CD4-positive, CD25-positive, alpha-beta regulatory T cell (primary cell): ENCODE data around the gene LZTR1. TPM values are rescaled to one million over a fixed set of nuclear protein-coding genes. Genes with fewer than 3 reads are reported as not detected.

Experiments
- ATAC-seq, 2 donors: fragments of 150-1000 bp; cut with Tn5 transposase; one replicate each; pipeline ENCODE4 v1.10.0; 2021; ENCODE audit warnings: low read depth in 2 of 2, moderate number of reproducible peaks in 2 of 2, moderate library complexity in 1 of 2
- DNase-seq, 3 donors: peaks; one replicate each; pipeline versions ENCODE4 v3.0.0 to v3.0.0-alpha.2; 2012 to 2022; ENCODE audit warnings: mixed read lengths in 1 of 3
- H3K27ac ChIP-seq: one replicate; pipeline ENCODE4 v1.7.0; 2013; ENCODE audit warnings: mild to moderate bottlenecking, low read length; ENCODE audit not compliant: insufficient read depth, poor library complexity, severe bottlenecking
- H3K27me3 ChIP-seq: one replicate; pipeline ENCODE4 v1.7.0; 2013; ENCODE audit warnings: low read length; ENCODE audit not compliant: control insufficient read depth, insufficient read depth
- H3K36me3 ChIP-seq: one replicate; pipeline ENCODE4 v1.7.0; 2013; ENCODE audit warnings: mild to moderate bottlenecking, low read length, moderate library complexity; ENCODE audit not compliant: control insufficient read depth, insufficient read depth
- H3K4me1 ChIP-seq: 2 replicates; pipeline ENCODE4 v1.7.0; 2013; ENCODE audit warnings: mild to moderate bottlenecking, low read length; ENCODE audit not compliant: insufficient read depth, control insufficient read depth, poor library complexity, severe bottlenecking
- H3K4me3 ChIP-seq: one replicate; pipeline ENCODE4 v1.7.0; 2013; ENCODE audit warnings: low read depth, mild to moderate bottlenecking, low read length, moderate library complexity
- H3K9me3 ChIP-seq, 2 experiments: 1 replicate in 1 of 2; 2 replicates in 1 of 2; pipeline ENCODE4 v1.7.0; 2013; ENCODE audit warnings: low read length in 2 of 2, mild to moderate bottlenecking in 1 of 2, moderate library complexity in 1 of 2; ENCODE audit not compliant: control insufficient read depth in 2 of 2
- H3K27ac Mint-ChIP-seq, 3 donors: one replicate each; pipeline ENCODE4 v1.8.0; 2020 to 2022; ENCODE audit warnings: mild to moderate bottlenecking in 3 of 3, mixed read lengths in 3 of 3, moderate library complexity in 2 of 3
- H3K27me3 Mint-ChIP-seq: one replicate; pipeline ENCODE4 v1.8.0; 2022; ENCODE audit warnings: mild to moderate bottlenecking, mixed read lengths
- H3K36me3 Mint-ChIP-seq: one replicate; pipeline ENCODE4 v1.8.0; 2020; ENCODE audit warnings: mixed read lengths
- H3K4me1 Mint-ChIP-seq, 4 donors: one replicate each; pipeline ENCODE4 v1.8.0; 2020 to 2022; ENCODE audit warnings: mixed read lengths in 4 of 4, mild to moderate bottlenecking in 1 of 4
- H3K4me3 Mint-ChIP-seq, 4 donors: one replicate each; pipeline ENCODE4 v1.8.0; 2020 to 2022; ENCODE audit warnings: mild to moderate bottlenecking in 4 of 4, mixed read lengths in 4 of 4, moderate library complexity in 3 of 4
- H3K9me3 Mint-ChIP-seq, 7 donors: one replicate each; pipeline ENCODE4 v1.8.0; 2020 to 2022; ENCODE audit warnings: mixed read lengths in 7 of 7, mild to moderate bottlenecking in 3 of 7, moderate library complexity in 2 of 7
- polyA plus RNA-seq, 4 donors: library from polyadenylated mRNA; unstranded; fragments of 300-500 nt; fragmentation: Illumina TruSeq; gene quantifications; one replicate each; pipeline ENCODE4 v1.2.3, GENCODE V29; 2021
- total RNA-seq: library from RNA; stranded (reverse); gene quantifications from one replicate; pipeline ENCODE4 v1.2.3, GENCODE V29; 2022

The LZTR1 gene
- total and polyA plus RNA-seq, 5 donors from 2014 or later, result 9.6 to 69.4 (median 12.1) TPM

DNA sequence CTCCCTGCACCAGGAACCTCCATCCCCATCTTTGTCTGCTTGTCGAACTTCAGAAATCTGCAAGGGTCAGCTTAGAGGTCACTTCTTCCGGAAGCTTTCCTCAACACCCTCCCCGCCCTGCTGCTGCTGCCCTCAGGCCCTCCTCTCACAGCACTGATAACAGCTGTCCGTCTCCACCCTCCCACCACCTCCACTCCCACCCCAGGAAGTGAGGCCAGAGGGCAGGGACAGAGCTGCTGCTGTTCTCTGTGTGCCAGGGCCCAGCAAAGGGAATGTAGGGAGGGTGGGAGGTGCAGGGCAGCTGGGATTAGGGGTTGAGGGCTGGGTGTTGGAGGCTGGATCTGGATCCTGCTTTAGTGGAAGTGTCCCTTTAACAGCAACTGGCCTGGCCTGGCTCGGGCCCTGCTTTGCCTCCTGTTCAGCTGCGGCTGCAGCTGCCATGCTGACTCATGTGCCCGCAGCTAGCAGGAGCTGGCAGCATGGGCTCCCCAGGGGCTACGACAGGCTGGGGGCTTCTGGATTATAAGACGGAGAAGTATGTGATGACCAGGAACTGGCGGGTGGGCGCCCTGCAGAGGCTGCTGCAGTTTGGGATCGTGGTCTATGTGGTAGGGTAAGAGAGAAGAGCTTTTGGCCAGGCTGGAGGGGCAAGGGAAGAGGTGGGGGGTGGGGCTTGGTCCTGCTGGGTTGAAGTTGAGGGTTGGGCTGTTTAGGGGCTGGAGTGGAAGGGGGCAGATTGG is 32.8 kb downstream of the LZTR1 start, which contains the start of gene P2RX6:
P2RX6 (plus strand) TSS at position 440 of the 740 bp plus-strand sequence; CDS start at position 450, 10 bp downstream.
- Histone ChIP-seq H3K9me3 (no peaks in the 10 kb centered on the region), H3K27ac (peak within 1 kb of the TSS; percentile 69), H3K4me3 (peak within 1 kb of the TSS; percentile 41), H3K27me3 (no peaks in the 10 kb centered on the region), H3K36me3 (no peaks in the 10 kb centered on the region), H3K4me1 (peaks cover 17% of the 10 kb centered on the region)
- Mint-ChIP-seq H3K9me3 (no peaks in the 10 kb centered on the region), H3K4me3 (peak within 1 kb of the TSS; percentile 78 to 91 (median 89)), H3K36me3 (no peaks in the 10 kb centered on the region), H3K27ac (peak within 1 kb of the TSS in 2 of 3 donors; percentile 85 to 97), H3K27me3 (no peaks in the 10 kb centered on the region), H3K4me1 (peaks cover 0 to 34% (median 10%) of the 10 kb centered on the region in 4 donors)
- ATAC-seq, result no peak
- DNase-seq, result no peak

DNA sequence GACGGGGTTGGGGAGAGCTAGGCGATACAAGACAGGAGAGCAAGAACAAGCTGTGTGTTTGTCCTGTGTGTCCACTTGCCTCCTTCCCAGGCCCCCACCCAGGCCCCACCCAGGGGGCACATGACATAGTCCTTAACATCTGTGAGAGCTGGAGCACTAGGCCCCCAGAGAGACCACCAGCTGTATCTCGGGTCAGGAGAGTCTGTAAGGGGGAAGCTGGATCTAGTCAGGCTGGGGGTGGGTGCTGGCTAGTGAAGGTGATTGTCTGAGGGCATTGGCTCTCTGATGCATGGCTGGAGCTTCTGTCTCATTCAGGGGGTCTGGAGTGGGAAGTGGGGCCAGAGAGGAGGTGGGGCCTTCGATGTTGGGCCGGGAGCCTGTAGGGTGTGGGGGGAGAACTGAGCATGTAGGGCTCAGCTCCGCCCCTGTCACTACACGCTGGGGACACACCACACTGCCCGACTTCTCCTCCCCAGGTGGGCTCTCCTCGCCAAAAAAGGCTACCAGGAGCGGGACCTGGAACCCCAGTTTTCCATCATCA is 33.4 kb downstream of the LZTR1 start:
- Histone ChIP-seq H3K27ac (no peak overlapping the region), H3K4me1 (peaks cover 17% of the 10 kb centered on the region), H3K4me3 (no peak overlapping the region), H3K9me3 (no peaks in the 10 kb centered on the region), H3K36me3 (no peaks in the 10 kb centered on the region), H3K27me3 (no peaks in the 10 kb centered on the region)
- no peak for ATAC-seq
- H3K27ac Mint-ChIP-seq, result no peak overlapping the region
- no peak for DNase-seq
- no peaks in the 10 kb centered on the region for H3K36me3 Mint-ChIP-seq
- no peaks in the 10 kb centered on the region for H3K9me3 Mint-ChIP-seq
- H3K4me3 Mint-ChIP-seq, result peak overlapping the region in 1 of 4 donors; percentile 21
- peaks cover 0 to 34% (median 10%) of the 10 kb centered on the region in 4 donors for H3K4me1 Mint-ChIP-seq
- peaks cover 4% of the 10 kb centered on the region for H3K27me3 Mint-ChIP-seq

DNA sequence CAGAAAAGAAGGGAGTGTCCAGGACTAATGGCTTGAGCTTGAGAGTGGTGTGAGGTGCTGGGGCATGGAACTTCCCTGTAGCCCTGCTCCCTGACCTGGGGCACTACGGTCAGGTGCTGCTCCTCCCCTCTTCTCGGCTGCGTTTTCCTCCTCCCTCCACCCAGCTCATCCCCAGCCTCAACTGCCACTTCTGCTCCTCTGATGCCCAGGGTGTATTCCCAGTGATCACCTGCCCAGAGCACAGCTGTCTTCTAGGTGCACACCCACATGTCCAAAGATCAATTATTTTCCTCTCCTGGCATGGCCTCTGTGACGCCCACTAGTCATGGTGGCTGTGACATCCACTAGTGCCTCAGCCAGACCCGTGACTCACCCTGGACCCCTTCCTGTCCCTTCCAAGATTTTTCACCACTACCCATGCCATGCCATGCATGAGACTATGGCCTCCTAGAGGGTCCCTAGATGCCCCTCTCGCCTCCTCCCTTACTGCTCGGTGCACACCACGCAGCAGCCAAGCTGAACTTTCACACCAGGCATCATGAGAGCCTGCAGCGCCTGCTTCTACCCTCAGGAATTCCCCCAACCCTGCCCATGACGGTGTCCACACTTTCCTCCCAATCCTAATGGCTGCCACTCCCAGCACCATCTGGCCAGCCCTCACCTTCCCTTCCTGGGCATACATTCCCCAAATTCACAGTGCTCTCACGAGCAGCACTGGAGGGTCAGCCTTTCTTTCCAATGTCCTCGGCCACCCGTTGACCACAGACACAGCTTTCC is 34.7 kb downstream of the LZTR1 start:
- Mint-ChIP-seq H3K4me3 (no peak overlapping the region), H3K27ac (peak overlapping the region; percentile 62 to 80 (median 80))
- ATAC-seq, result no peak

DNA sequence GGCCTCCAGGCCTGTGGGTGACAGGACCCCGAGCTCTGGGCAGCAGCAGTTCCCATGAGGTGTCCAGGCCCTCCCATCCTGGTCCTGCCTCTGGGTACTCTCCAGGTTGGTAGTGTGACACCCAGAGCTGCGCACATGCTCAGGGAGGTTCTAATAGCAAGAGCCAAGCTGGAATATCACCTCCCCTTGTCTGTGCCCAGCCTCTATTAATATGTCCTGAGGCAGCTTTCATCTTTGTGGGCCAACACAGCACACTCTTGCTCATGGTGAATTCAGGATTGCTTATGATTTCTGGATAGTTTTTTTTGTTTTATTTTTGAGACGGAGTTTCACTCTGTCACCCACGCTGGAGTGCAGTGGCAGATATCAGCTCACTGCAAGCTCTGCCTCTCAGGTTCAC is 36.2 kb downstream of the LZTR1 start:
- Mint-ChIP-seq H3K4me3 (no peak overlapping the region), H3K4me1 (peaks cover 0 to 31% (median 11%) of the 10 kb centered on the region in 4 donors), H3K27me3 (peaks cover 4% of the 10 kb centered on the region), H3K36me3 (no peaks in the 10 kb centered on the region), H3K9me3 (no peaks in the 10 kb centered on the region), H3K27ac (no peak overlapping the region)
- H3K4me1 ChIP-seq, result peaks cover 17% of the 10 kb centered on the region
- H3K27me3 ChIP-seq, result no peaks in the 10 kb centered on the region
- H3K9me3 ChIP-seq, result no peaks in the 10 kb centered on the region
- no peak for ATAC-seq
- no peak overlapping the region for H3K4me3 ChIP-seq
- H3K36me3 ChIP-seq, result no peaks in the 10 kb centered on the region
- DNase-seq, result no peak
- no peak overlapping the region for H3K27ac ChIP-seq

More for the DNA sequence above, 34.7 kb downstream of the LZTR1 start:
- Mint-ChIP-seq H3K4me1 (peaks cover 0 to 34% (median 10%) of the 10 kb centered on the region in 4 donors), H3K27me3 (peaks cover 4% of the 10 kb centered on the region), H3K36me3 (no peaks in the 10 kb centered on the region), H3K9me3 (no peaks in the 10 kb centered on the region)
- no peak overlapping the region for H3K27ac ChIP-seq
- H3K4me1 ChIP-seq, result peaks cover 17% of the 10 kb centered on the region
- DNase-seq, result no peak
- no peaks in the 10 kb centered on the region for H3K36me3 ChIP-seq
- no peak overlapping the region for H3K4me3 ChIP-seq
- no peaks in the 10 kb centered on the region for H3K27me3 ChIP-seq
- no peaks in the 10 kb centered on the region for H3K9me3 ChIP-seq

GRCh38 chr22:21020802-21021429 is 38.8 kb downstream of the LZTR1 start:
- H3K4me3 Mint-ChIP-seq, result no peak overlapping the region
- DNase-seq, result peak in 1 of 3 donors; percentile 32
- H3K36me3 Mint-ChIP-seq, result no peaks in the 10 kb centered on the region

DNA sequence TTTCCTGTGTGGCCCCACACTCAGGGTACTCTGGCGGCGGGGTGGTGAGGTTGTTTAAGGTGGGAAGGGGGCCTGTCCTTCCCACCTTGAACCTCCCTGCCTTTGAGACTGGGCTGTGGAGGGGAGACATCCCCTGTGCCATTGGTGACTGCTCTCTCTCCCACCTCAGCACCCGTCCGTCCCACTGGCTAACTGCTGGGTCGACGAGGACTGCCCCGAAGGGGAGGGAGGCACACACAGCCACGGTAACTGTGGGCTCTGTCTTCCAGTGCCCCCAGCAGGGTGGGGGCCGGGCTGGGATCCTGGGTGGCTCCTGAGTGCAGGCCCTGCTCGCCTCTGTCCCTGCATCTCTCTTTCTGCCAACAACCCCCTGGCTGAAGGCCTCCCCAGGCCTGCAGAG is 40.4 kb downstream of the LZTR1 start:
- Mint-ChIP-seq H3K36me3 (no peaks in the 10 kb centered on the region), H3K9me3 (no peaks in the 10 kb centered on the region), H3K4me1 (peaks cover 0 to 13% (median 5%) of the 10 kb centered on the region in 4 donors), H3K27me3 (peaks cover 4% of the 10 kb centered on the region), H3K4me3 (no peak overlapping the region), H3K27ac (no peak overlapping the region)
- H3K27me3 ChIP-seq, result no peaks in the 10 kb centered on the region
- H3K9me3 ChIP-seq, result no peaks in the 10 kb centered on the region
- peaks cover 9% of the 10 kb centered on the region for H3K4me1 ChIP-seq
- DNase-seq (no peak), ATAC-seq (no peak)
- H3K36me3 ChIP-seq, result no peaks in the 10 kb centered on the region
- H3K27ac ChIP-seq, result no peak overlapping the region
- no peak overlapping the region for H3K4me3 ChIP-seq

More at GRCh38 chr22:21020802-21021429, 38.8 kb downstream of the LZTR1 start:
- H3K4me3 ChIP-seq, result no peak overlapping the region
- H3K36me3 ChIP-seq, result no peaks in the 10 kb centered on the region
- peaks cover 4% of the 10 kb centered on the region for H3K27me3 Mint-ChIP-seq
- H3K4me1 Mint-ChIP-seq, result peaks cover 0 to 18% (median 7%) of the 10 kb centered on the region in 4 donors
- H3K4me1 ChIP-seq, result peaks cover 9% of the 10 kb centered on the region
- H3K27me3 ChIP-seq, result no peaks in the 10 kb centered on the region
- no peak overlapping the region for H3K27ac ChIP-seq
- no peaks in the 10 kb centered on the region for H3K9me3 Mint-ChIP-seq
- no peak overlapping the region for H3K27ac Mint-ChIP-seq
- H3K9me3 ChIP-seq, result no peaks in the 10 kb centered on the region
- ATAC-seq, result peak in 1 of 2 donors; percentile 40

GRCh38 chr22:21022955-21023614 is 41.0 kb downstream of the LZTR1 start:
- peaks cover 9% of the 10 kb centered on the region for H3K4me1 ChIP-seq
- H3K9me3 Mint-ChIP-seq, result no peaks in the 10 kb centered on the region
- H3K27me3 Mint-ChIP-seq, result peaks cover 4% of the 10 kb centered on the region
- no peaks in the 10 kb centered on the region for H3K36me3 ChIP-seq
- ATAC-seq, result no peak
- H3K4me3 Mint-ChIP-seq, result no peak overlapping the region
- no peaks in the 10 kb centered on the region for H3K36me3 Mint-ChIP-seq
- H3K9me3 ChIP-seq, result no peaks in the 10 kb centered on the region
- no peak overlapping the region for H3K27ac ChIP-seq
- no peak overlapping the region for H3K27ac Mint-ChIP-seq
- H3K4me1 Mint-ChIP-seq, result peaks cover 0 to 13% (median 5%) of the 10 kb centered on the region in 4 donors
- no peak overlapping the region for H3K4me3 ChIP-seq
- H3K27me3 ChIP-seq, result no peaks in the 10 kb centered on the region
- DNase-seq, result no peak
